Measurements from ENCODE around the gene CTPS1. TPM values are rescaled to one million over a fixed set of nuclear protein-coding genes. Genes with fewer than 3 reads are reported as not detected.
A peak's percentile ranks its signal among the peaks of the same experiment; 100 is the strongest.

The CTPS1 gene
- total and polyA plus RNA-seq, 8 donors = 6.4 to 45.5 (median 23.1) TPM

DNA sequence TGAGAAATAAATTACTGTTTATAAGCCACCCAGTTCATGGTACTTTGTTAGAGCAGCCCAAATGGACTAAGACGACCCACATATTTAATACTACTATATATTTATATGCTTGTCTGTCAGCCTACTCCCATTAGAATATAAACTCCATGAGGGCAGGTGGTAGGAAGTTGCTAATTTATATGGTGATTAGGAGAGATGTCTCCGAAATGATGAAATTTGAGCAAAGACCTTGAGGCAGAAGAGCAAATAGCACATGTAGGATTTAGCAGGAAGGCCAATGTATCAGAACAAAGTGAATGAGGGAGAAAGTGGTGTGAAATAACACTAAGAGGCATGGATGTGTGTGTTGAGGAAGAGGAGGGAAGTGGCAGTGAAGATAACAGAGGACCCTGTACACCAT is 52.7 kb downstream of the CTPS1 start:
- TF ChIP-seq, protein P1, sequence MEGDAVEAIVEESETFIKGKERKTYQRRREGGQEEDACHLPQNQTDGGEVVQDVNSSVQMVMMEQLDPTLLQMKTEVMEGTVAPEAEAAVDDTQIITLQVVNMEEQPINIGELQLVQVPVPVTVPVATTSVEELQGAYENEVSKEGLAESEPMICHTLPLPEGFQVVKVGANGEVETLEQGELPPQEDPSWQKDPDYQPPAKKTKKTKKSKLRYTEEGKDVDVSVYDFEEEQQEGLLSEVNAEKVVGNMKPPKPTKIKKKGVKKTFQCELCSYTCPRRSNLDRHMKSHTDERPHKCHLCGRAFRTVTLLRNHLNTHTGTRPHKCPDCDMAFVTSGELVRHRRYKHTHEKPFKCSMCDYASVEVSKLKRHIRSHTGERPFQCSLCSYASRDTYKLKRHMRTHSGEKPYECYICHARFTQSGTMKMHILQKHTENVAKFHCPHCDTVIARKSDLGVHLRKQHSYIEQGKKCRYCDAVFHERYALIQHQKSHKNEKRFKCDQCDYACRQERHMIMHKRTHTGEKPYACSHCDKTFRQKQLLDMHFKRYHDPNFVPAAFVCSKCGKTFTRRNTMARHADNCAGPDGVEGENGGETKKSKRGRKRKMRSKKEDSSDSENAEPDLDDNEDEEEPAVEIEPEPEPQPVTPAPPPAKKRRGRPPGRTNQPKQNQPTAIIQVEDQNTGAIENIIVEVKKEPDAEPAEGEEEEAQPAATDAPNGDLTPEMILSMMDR (IDR thresholded peaks at IDR 0.05) = no peak
- TF ChIP-seq EP300 (IDR thresholded peaks at IDR 0.05) = no peak
- TF ChIP-seq POLR2A (IDR thresholded peaks at IDR 0.05) = no peak
- TF ChIP-seq POLR2AphosphoS5 (IDR thresholded peaks at IDR 0.05) = no peak
- Histone ChIP-seq H3K27me3 (no peaks in the 10 kb centered on the region), H3K4me1 (no peaks in the 10 kb centered on the region), H3K4me3 (no peak overlapping the region), H3K9me3 (no peaks in the 10 kb centered on the region), H3K27ac (no peak overlapping the region), H3K36me3 (peaks cover 36 to 100% (median 98%) of the 10 kb centered on the region in 4 donors)
- intact Hi-C loops (cut with DNase I; ENCODE audit: low total_unique reads) = no loop called here
- DNase-seq = no peak
- 67 to 97% (median 77%) methylated on average over 2 of the region's 2 CpGs for WGBS, 5 donors

DNA sequence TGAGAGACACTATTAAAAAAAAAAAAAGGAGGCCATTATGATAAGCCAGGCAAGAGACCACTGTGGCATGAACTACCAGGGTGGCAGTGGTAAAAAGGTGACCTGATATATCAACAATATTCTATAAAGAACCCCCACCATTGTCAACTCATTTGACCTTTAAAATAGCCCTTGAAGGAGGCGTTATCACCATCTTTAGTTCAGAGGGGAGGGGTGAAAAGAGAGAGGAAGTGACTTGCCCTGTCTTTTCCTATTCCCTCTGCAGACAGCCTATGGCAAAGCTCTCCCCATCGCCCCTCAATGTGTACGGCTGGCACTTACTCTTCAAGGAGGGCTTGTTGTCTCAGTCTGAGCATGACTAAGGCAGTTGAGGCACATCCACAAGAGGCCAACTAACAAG is 53.8 kb downstream of the CTPS1 start:
- Histone ChIP-seq H3K27me3 (no peaks in the 10 kb centered on the region), H3K4me1 (no peaks in the 10 kb centered on the region), H3K9me3 (no peaks in the 10 kb centered on the region), H3K36me3 (peaks cover 30 to 100% (median 97%) of the 10 kb centered on the region in 4 donors), H3K27ac (no peak overlapping the region), H3K4me3 (no peak overlapping the region)
- TF ChIP-seq, protein P1 (IDR thresholded peaks at IDR 0.05) = no peak
- TF ChIP-seq EP300 (IDR thresholded peaks at IDR 0.05) = no peak
- no peak for TF ChIP-seq POLR2AphosphoS5 (IDR thresholded peaks at IDR 0.05)
- no peak for DNase-seq
- 85 to 90% (median 89%) methylated on average over 3 of the region's 3 CpGs for WGBS, 5 donors
- intact Hi-C loops (cut with DNase I; ENCODE audit: low total_unique reads) = no loop called here

DNA sequence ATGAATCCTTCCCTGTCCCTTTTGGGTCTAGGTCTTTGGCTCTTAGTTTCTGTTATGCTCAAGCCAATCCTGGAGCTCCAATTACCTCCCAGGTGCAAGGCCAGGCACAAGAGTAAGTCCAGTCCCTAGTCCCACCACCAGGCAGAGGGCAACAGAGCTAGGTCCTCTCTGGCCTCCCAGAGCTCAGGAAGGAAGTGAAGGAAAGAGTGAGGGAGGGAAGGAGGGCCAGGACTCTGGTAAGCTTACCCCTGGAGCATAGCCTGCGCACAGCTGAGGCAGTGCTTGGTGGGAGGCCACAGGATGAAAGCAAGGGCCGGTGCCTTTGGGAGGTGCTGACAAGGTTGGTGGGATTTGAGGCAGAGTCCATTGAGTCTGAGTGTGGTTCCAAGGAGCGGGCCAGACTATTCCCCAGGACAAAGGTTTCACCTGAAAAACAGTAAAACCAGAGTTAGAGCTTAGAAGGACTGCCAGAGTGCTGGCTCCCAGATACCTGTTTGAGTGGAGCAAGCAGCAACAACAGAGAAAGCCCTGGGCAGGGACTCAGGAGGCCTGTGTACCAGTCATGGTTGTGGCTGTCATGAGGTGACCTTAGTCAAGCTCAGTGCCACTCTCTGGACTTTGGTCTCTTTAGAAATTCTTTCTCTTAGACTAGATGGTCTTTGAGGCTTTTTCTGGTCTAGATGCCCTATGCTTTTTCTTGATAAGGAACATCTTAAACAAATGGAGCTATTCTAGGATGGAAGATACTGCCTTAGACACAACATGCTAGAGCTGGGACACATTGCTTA is 57.8 kb downstream of the CTPS1 start:
- intact Hi-C loops (cut with DNase I; ENCODE audit: low total_unique reads) = no loop called here
- no peak overlapping the region for H3K27ac ChIP-seq
- DNase-seq = no peak
- 97 to 98% (median 97%) methylated on average over 3 of the region's 3 CpGs for WGBS, 5 donors
- H3K27me3 ChIP-seq = no peaks in the 10 kb centered on the region
- H3K4me3 ChIP-seq = no peak overlapping the region
- H3K9me3 ChIP-seq = no peaks in the 10 kb centered on the region
- H3K4me1 ChIP-seq = no peaks in the 10 kb centered on the region
- peaks cover 36 to 98% (median 89%) of the 10 kb centered on the region in 4 donors for H3K36me3 ChIP-seq
- TF ChIP-seq POLR2A (IDR thresholded peaks at IDR 0.05) (no peak), EP300 (IDR thresholded peaks at IDR 0.05) (no peak), POLR2AphosphoS5 (IDR thresholded peaks at IDR 0.05) (no peak)
- TF ChIP-seq, protein P1 (IDR thresholded peaks at IDR 0.05) = no peak

GRCh38 chr1:41038110-41038509 is 58.6 kb downstream of the CTPS1 start:
- Histone ChIP-seq H3K27me3 (no peaks in the 10 kb centered on the region), H3K9me3 (no peaks in the 10 kb centered on the region), H3K4me1 (no peaks in the 10 kb centered on the region), H3K27ac (no peak overlapping the region), H3K36me3 (peaks cover 28 to 96% (median 83%) of the 10 kb centered on the region in 4 donors), H3K4me3 (no peak overlapping the region)
- intact Hi-C loops (cut with DNase I; ENCODE audit: low total_unique reads) = no loop called here
- TF ChIP-seq EP300 (IDR thresholded peaks at IDR 0.05) = no peak
- TF ChIP-seq, protein P1 (IDR thresholded peaks at IDR 0.05) = peak in 1 of 7 experiments; percentile 10
- DNase-seq = peak in 1 of 2 donors; percentile 11
- WGBS, 5 donors = 84 to 93% (median 89%) methylated on average over 5 of the region's 5 CpGs
